Activated CD4-positive, alpha-beta T cell treated with anti-CD3 and anti-CD28 coated beads, Interleukin-2, amount 50 U/mL, for 16 hours (primary cell): ENCODE measurements around the gene TMEM239.

Source experiments
- DNase-seq: peaks from one replicate; pipeline ENCODE4 v3.0.0-alpha.2; 2020

The TMEM239 gene

DNA sequence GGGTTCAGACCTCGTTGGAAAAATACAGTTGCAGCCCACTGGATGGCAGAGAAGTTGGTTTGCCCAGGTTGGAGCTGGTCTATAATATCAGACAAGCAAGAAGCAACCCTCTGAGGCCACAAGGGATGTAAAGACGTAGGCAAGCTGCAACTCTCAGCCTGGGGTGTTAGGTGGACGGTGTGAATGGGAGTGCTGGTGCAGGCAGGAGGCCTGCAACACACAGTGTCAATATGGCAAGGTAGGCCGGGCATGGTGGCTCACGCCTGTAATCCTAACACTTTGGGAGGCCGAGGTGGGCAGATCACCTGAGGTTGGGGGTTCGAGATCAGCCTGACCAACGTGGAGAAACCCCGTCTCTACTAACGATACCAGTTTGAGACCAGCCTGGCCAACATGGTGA lies 34.9 kb downstream of the TMEM239 start:
- DNase-seq, result no peak

DNA sequence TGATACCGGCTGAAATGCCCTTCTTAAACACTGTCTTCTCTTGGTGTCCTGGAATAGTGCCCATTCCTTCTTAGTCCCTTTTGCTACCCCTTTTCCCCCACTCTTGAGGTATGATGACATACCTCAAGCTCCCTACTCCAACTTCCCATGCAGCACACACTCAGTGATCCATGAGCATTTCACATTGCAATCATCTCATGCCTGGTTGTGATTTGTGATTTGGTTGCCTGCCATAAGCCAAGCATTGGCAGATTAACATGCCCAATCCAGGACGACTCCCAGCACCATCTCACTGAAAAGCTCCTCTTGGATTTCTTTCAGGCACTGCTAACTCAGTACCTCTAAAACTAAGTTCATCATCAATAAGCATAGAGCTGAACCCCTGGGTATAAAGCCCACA lies 42.4 kb downstream of the TMEM239 start:
- DNase-seq, result no peak

DNA sequence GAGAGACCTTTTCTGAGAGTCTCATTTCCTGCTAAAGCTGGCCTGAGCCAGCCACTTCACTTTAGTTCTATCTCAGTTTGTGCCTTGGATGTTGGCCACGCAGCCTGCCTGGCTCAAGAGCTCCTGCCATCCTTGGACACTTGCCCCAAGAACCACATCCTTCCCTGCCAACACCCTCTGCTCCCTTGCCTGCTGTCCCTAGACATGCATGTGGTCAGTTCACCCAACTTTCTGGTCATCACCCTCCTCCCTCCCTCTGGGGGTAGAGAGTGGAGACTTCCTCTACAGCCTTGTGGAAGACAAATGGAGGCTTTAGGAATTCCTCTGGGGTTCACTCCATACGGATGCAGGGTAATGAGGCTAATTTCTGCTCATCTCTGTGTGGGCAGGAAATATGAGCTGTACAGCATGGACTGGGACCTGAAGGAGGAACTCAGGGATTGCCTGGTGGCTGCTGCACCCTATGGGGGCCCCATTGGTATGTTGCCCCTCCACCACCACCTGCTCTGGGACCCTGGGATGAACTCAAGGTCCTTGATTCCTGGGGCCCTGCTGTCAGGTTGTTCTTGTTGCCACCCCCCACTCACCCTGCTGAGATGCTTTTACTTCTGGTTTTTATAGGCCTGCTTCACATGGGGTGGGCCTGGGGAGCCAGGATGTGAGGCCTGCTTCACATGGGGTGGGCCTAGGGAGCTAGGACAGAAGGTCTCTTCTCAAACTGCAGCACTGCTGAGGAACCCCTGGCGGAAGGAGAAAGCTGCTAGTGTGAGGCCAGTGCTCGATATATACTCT lies 43.4 kb downstream of the TMEM239 start:
- no peak for DNase-seq

DNA sequence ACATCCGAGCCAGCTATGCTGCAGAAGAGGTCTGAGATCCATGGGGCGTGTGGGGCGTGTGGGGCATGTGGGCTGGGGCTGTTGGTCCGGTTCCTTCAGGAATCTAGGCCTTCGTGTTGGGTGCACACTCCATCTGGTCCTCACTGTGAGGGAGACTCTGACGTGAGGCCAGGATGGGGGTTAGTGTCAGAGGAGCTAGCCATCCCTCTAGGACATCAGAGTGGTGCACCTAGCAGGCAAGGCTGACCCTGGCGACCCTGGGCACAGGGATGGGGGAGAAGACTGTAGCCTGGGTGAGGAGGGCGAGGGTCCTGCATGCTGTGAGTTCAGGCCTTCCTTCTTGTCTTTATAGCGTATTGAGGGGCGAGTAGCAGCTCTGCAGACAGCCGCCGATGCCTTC lies 48.5 kb downstream of the TMEM239 start:
- no peak for DNase-seq

DNA sequence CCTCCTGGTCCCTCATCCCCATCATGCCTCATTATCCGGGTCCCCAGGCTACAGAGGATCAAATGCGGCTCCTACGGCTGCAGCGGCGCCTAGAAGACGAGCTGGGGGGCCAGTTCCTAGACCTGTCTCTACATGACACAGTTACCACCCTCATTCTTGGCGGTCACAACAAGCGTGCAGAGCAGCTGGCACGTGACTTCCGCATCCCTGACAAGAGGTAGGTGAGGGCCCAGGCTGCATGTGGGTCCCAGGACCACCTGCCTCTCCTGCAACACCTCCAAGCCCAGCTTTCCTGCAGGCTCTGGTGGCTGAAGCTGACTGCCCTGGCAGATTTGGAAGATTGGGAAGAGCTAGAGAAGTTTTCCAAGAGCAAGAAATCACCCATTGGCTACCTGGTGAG lies 48.9 kb downstream of the TMEM239 start:
- no peak for DNase-seq

DNA sequence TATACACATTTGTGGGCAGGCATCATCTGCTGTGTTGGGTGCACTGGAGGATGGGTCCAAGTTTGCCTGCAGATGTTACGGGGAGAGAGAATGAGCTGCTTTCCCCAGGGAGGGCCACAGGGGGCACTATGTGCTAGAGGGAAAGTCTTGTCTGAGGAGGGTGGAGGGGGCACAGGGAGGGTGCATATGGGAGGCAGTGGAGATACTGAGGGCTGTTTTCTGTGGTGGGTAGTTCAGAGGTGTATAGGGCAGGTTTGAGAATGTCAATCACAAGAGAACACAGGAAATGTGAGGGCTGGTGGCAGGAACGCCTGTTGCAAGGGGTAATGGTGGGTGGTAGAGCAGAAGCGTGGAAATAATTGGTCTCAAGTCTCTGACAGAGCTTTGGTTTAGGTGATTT lies 49.5 kb downstream of the TMEM239 start:
- DNase-seq, result no peak

DNA sequence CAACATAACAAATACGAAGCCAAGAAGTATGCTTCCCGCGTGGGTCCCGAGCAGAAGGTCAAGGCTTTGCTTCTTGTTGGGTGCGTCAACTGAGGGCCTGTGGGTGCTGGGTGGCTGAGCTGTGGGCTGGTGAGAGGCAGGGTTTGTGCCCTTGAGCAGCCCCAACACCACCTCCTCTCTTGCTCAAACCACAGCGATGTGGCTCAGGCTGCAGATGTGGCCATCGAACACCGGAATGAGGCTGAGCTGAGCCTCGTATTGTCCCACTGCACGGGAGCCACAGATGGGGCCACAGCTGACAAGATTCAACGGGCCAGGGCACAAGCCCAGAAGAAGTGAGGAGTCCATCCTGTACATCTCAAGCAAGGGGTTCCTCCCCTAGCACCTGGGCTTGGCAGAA lies 50.1 kb downstream of the TMEM239 start:
- DNase-seq, result no peak

DNA sequence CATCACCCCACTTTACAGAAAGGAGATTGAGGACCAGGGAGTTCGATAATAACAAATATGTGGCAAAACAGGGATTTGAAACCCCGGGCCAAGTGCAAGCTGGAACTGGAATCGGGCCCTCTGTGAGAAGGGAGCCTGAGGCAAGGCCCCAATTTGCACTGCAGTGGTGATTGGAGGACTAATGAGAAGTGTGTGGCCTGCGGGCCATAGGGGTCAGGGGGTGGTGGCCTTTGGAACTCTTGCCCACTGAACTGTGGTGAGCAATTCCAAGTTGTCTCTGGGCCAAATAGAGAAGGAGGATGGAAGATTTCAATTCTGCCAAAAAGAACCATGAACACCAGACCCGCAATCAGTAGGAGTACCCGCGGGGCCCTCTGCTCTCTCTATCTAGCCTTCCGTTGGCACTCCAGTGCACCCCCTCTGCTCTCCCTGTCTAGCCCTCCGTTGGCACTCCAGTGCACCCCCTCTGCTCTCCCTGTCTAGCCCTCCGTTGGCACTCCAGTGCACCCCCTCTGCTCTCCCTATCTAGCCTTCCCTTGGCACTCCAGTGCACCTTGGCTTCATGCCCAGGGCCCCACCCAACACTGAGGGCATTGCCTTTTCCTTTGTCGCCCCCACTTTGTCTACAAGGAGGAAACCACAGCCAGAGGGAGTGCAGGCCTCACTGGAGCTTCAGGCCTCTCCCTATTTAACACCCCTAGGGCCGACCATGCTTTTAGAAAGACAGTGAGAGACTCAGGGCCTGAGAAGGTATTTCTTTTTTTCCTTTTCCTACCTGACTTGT lies 51.1 kb downstream of the TMEM239 start:
- DNase-seq, result no peak
